Panc1 (cell line): Measurements from ENCODE around the gene PPP2R3A. TPM values are rescaled to one million over a fixed set of nuclear protein-coding genes. Genes with fewer than 3 reads are reported as not detected.

Source experiments
- ATAC-seq: fragments of 200-7000 bp; cut with Tn5 transposase; 2 replicates; pipeline ENCODE4 v1.9.1; 2020; ENCODE audit warnings: mild to moderate bottlenecking, moderate library complexity
- Bru-seq: library from RNA; stranded (reverse); fragments of 400-500 nt; gene quantifications from one replicate; lab custom pipeline; 2021; lab: Mats Ljungman, UMichigan
- BruChase-seq, 2 experiments: library from RNA; stranded (reverse); fragments of 400-500 nt; gene quantifications; one replicate each; lab custom pipeline; 2021; lab: Mats Ljungman, UMichigan
- BruUV-seq: library from RNA; stranded (reverse); fragments of 400-500 nt; replicated peaks from 2 replicates; lab custom pipeline; 2021; lab: Mats Ljungman, UMichigan
- CTCF ChIA-PET: fragments of 300-600 bp; sonication (Branson Sonifier 250); formaldehyde crosslinking; loops from one replicate; lab custom pipeline; 2022; ENCODE audit warnings: antibody characterized with exemption; lab: Charles Lee
- POLR2A ChIA-PET: fragments of 300-600 bp; sonication (Branson Sonifier 250); formaldehyde crosslinking; loops from one replicate; lab custom pipeline; 2022; ENCODE audit warnings: antibody characterized with exemption; lab: Charles Lee
- DNase-seq: peaks from one replicate; pipeline ENCODE4 v3.0.0-alpha.2; 2010; ENCODE audit warnings: low read depth, low spot score
- H3K27ac ChIP-seq: 2 replicates; pipeline ENCODE4 v1.5.1; 2011; ENCODE audit warnings: mild to moderate bottlenecking, low read length, inconsistent platforms
- H3K27me3 ChIP-seq: fragments of 200-500 bp; sonication (Bioruptor generic); 2 replicates; pipeline ENCODE4 v1.6.0; 2014; ENCODE audit warnings: low read length, inconsistent platforms; ENCODE audit not compliant: control insufficient read depth, insufficient read depth
- H3K36me3 ChIP-seq: fragments of 200-500 bp; sonication (Bioruptor generic); 2 replicates; pipeline ENCODE4 v1.5.1; 2014; ENCODE audit warnings: inconsistent platforms, mild to moderate bottlenecking, low read length, moderate library complexity; ENCODE audit not compliant: control insufficient read depth, insufficient read depth
- H3K4me1 ChIP-seq: 2 replicates; pipeline ENCODE4 v1.5.1; 2011; ENCODE audit warnings: inconsistent platforms, mild to moderate bottlenecking, low read length, moderate library complexity; ENCODE audit not compliant: control insufficient read depth, insufficient read depth
- H3K4me3 ChIP-seq, 2 experiments: 2 replicates each; pipeline ENCODE4 v1.5.1; 2011 to 2012; ENCODE audit warnings: low read depth in 2 of 2, low read length in 2 of 2, mild to moderate bottlenecking in 2 of 2, inconsistent platforms in 1 of 2, moderate library complexity in 1 of 2
- H3K9me3 ChIP-seq: fragments of 200-500 bp; sonication (Bioruptor generic); 2 replicates; pipeline ENCODE4 v1.5.1; 2014; ENCODE audit warnings: low read depth, mild to moderate bottlenecking, inconsistent platforms, low read length, moderate library complexity; ENCODE audit not compliant: control insufficient read depth, insufficient read depth
- CTCF ChIP-seq: fragments of 450-650 bp; IDR thresholded peaks from 2 replicates; pipeline ENCODE4 v1.5.1; 2017; ENCODE audit warnings: mild to moderate bottlenecking
- POLR2AphosphoS5 ChIP-seq: IDR thresholded peaks from 2 replicates; pipeline ENCODE4 v1.6.1; 2012; ENCODE audit warnings: mild to moderate bottlenecking, low read depth, low read length, moderate library complexity
- REST ChIP-seq, 2 experiments: IDR thresholded peaks; 2 replicates each; pipeline ENCODE4 v1.6.1; 2011 to 2012; ENCODE audit warnings: low read depth in 2 of 2, control low read depth in 1 of 2, low read length in 1 of 2, mild to moderate bottlenecking in 1 of 2, moderate library complexity in 1 of 2; ENCODE audit not compliant: insufficient read depth in 1 of 2
- SIN3A ChIP-seq: IDR thresholded peaks from 2 replicates; pipeline ENCODE4 v1.6.1; 2012; ENCODE audit warnings: low read depth, mild to moderate bottlenecking, low read length, moderate library complexity, borderline replicate concordance; ENCODE audit not compliant: insufficient read depth
- TCF7L2 ChIP-seq: IDR thresholded peaks from 2 replicates; pipeline ENCODE4 v1.6.1; 2011; ENCODE audit warnings: mild to moderate bottlenecking, low read depth, low read length, inconsistent platforms
- in situ Hi-C: cut with HindIII; loops from 2 replicates; pipeline ENCODE4 v1.10.0; 2016; ENCODE audit warnings: low sequenced_read_pairs, low pct_unique_long_range_greater_than_20kb
- intact Hi-C: fragments of 100-400 bp; cut with micrococcal nuclease; formaldehyde crosslinking; loops from one replicate; pipeline ENCODE4 v1.10.0; 2022; ENCODE audit not compliant: unreplicated experiment
- long read RNA-seq: library from polyadenylated mRNA; unstranded; transcript quantifications from one replicate; pipeline ENCODE4 v2.0.0, GENCODE V29; 2021; ENCODE audit not compliant: unreplicated experiment
- polyA plus RNA-seq: library from polyadenylated mRNA; unstranded; fragments of >200 nt; gene quantifications from one replicate; pipeline ENCODE4 v1.2.1, GENCODE V29; 2012; ENCODE audit warnings: missing spikeins; ENCODE audit not compliant: insufficient read length
- total RNA-seq: library from RNA; stranded (reverse); gene quantifications from one replicate; pipeline ENCODE4 v1.2.1, GENCODE V29; 2021; ENCODE audit not compliant: unreplicated experiment

The PPP2R3A gene
- total RNA-seq (8.1 TPM), Bru-seq, nascent RNA (percentile 69 among the genes with signal in this experiment), BruChase-seq, experiment 1, labeled RNA remaining after a 2-hour chase (percentile 57 among the genes with signal in this experiment), BruChase-seq, experiment 2, labeled RNA remaining after a 6-hour chase (percentile 58 among the genes with signal in this experiment)
- 3.6 TPM for polyA plus RNA-seq
- long read RNA-seq, full-length matches to known transcripts = 6 of 13 reads
- long read RNA-seq, partial matches to known transcripts = 3 of 13 reads
- long read RNA-seq, other reads (novel, unspliced or antisense) = 4 of 13 reads

GRCh38 chr3:135965506-135966270 is at the start of gene PPP2R3A:
Gene PPP2R3A, plus strand, starts transcription at chr3:135965728. Its CDS starts 35,771 bp downstream, at chr3:136001499.
- no peak for DNase-seq
- Histone ChIP-seq H3K27me3 (no peaks in the 10 kb centered on the region), H3K4me1 (peaks cover 13% of the 10 kb centered on the region), H3K9me3 (no peaks in the 10 kb centered on the region), H3K27ac (peak within 1 kb of the TSS; percentile 68), H3K4me3 (peak within 1 kb of the TSS; percentile 84 to 87), H3K36me3 (no peaks in the 10 kb centered on the region)
- POLR2A ChIA-PET = no interaction called here
- TF ChIP-seq REST (IDR thresholded peaks at IDR 0.05; ENCODE audit: insufficient read depth in 1 of 2, low read depth in 2 of 2, low read length in 1 of 2) (no peak), SIN3A (0 out of 2 replicates have a peak, but pooled peaks have one; percentile 9), CTCF (no peak), POLR2AphosphoS5 (peak; percentile 47; the same call in 1 of the 2 replicates)
- in situ Hi-C loops (no loop called here), intact Hi-C loops (no loop called here)
- BruUV-seq = no TSS peak
- ATAC-seq = peak; percentile 95
- CTCF ChIA-PET = interaction anchor here (0.7 kb wide), 1 partner anchor 1297 kb away, joined by 3 read pairs; no protein-coding TSS in a partner anchor

- CTCF ChIA-PET = no interaction called here
- Histone ChIP-seq H3K9me3 (no peaks in the 10 kb centered on the region), H3K4me3 (no peak overlapping the region), H3K36me3 (no peaks in the 10 kb centered on the region), H3K4me1 (no peaks in the 10 kb centered on the region), H3K27me3 (no peaks in the 10 kb centered on the region), H3K27ac (no peak overlapping the region)
- no peak for ATAC-seq
- in situ Hi-C loops = no loop called here
- intact Hi-C loops = no loop called here
- no peak for TF ChIP-seq SIN3A
- TF ChIP-seq POLR2AphosphoS5 = no peak
- TF ChIP-seq REST (IDR thresholded peaks at IDR 0.05; ENCODE audit: insufficient read depth in 1 of 2, low read depth in 2 of 2, low read length in 1 of 2) = no peak
- no peak for TF ChIP-seq CTCF
- no peak for TF ChIP-seq TCF7L2
- no peak for DNase-seq
- POLR2A ChIA-PET = interaction anchor here (0.7 kb wide), 1 partner anchor 29 kb away, joined by 11 read pairs; no protein-coding TSS in a partner anchor
- BruUV-seq = no TSS peak
Observed at GRCh38 chr3:135916310-135916709, 49.2 kb upstream of the PPP2R3A start.
